Astrocyte (in vitro differentiated cells and primary cell): ENCODE measurements around the gene RTN4RL2. TPM values are rescaled to one million over a fixed set of nuclear protein-coding genes. Genes with fewer than 3 reads are reported as not detected.

ENCODE experiments used
- DNase-seq: peaks from one replicate; pipeline ENCODE4 v3.0.0-alpha.2; 2010; ENCODE audit warnings: low read depth
- FAIRE-seq: peaks from 2 replicates; lab custom pipeline; 2011; peaks lifted over from hg19 to GRCh38; lab: Jason Lieb, UNC
- H2AFZ ChIP-seq: 2 replicates; pipeline ENCODE4 v1.6.0; 2012; ENCODE audit warnings: low read depth, low read length, inconsistent platforms
- H3K27ac ChIP-seq: 2 replicates; pipeline ENCODE4 v1.5.1; 2011; ENCODE audit warnings: low read depth, low read length, inconsistent platforms
- H3K27me3 ChIP-seq: 2 replicates; pipeline ENCODE4 v1.6.0; 2011; ENCODE audit warnings: low read length, inconsistent platforms; ENCODE audit not compliant: insufficient read depth
- H3K36me3 ChIP-seq: 2 replicates; pipeline ENCODE4 v1.5.1; 2011; ENCODE audit warnings: low read length, inconsistent platforms; ENCODE audit not compliant: insufficient read depth
- H3K4me1 ChIP-seq: 2 replicates; pipeline ENCODE4 v1.5.1; 2011; ENCODE audit warnings: low read length, inconsistent platforms; ENCODE audit not compliant: insufficient read depth
- H3K4me2 ChIP-seq: 2 replicates; pipeline ENCODE4 v1.6.0; 2012; ENCODE audit warnings: low read length, inconsistent platforms
- H3K4me3 ChIP-seq: 2 replicates; pipeline ENCODE4 v1.5.1; 2011; ENCODE audit warnings: low read depth, mild to moderate bottlenecking, low read length, inconsistent platforms; ENCODE audit not compliant: insufficient read depth
- H3K79me2 ChIP-seq: 2 replicates; pipeline ENCODE4 v1.6.0; 2012; ENCODE audit warnings: mild to moderate bottlenecking, low read length, inconsistent platforms; ENCODE audit not compliant: insufficient read depth
- H3K9ac ChIP-seq: 2 replicates; pipeline ENCODE4 v1.6.0; 2012; ENCODE audit warnings: mild to moderate bottlenecking, low read length, inconsistent platforms
- H3K9me3 ChIP-seq: 2 replicates; pipeline ENCODE4 v1.5.1; 2012; ENCODE audit warnings: low read depth, mild to moderate bottlenecking, low read length, inconsistent platforms; ENCODE audit not compliant: insufficient read depth
- H4K20me1 ChIP-seq: 2 replicates; pipeline ENCODE4 v1.6.0; 2012; ENCODE audit warnings: low read length, inconsistent platforms; ENCODE audit not compliant: insufficient read depth
- H3K27ac Mint-ChIP-seq: one replicate; pipeline ENCODE4 v1.8.0; 2021; ENCODE audit warnings: mild to moderate bottlenecking, mixed read lengths; ENCODE audit not compliant: unreplicated experiment
- H3K27me3 Mint-ChIP-seq: one replicate; pipeline ENCODE4 v1.8.0; 2021; ENCODE audit warnings: low read depth, mixed read lengths; ENCODE audit not compliant: unreplicated experiment
- H3K36me3 Mint-ChIP-seq: one replicate; pipeline ENCODE4 v1.8.0; 2021; ENCODE audit warnings: low read depth, mixed read lengths; ENCODE audit not compliant: unreplicated experiment
- H3K4me1 Mint-ChIP-seq: one replicate; pipeline ENCODE4 v1.8.0; 2021; ENCODE audit warnings: low read depth, mixed read lengths; ENCODE audit not compliant: unreplicated experiment
- H3K4me3 Mint-ChIP-seq: one replicate; pipeline ENCODE4 v1.8.0; 2021; ENCODE audit warnings: mild to moderate bottlenecking, moderate library complexity, mixed read lengths; ENCODE audit not compliant: unreplicated experiment
- H3K9me3 Mint-ChIP-seq: one replicate; pipeline ENCODE4 v1.8.0; 2021; ENCODE audit warnings: mild to moderate bottlenecking, mixed read lengths; ENCODE audit not compliant: unreplicated experiment
- CTCF ChIP-seq: IDR thresholded peaks from 2 replicates; pipeline ENCODE4 v1.5.1; 2011; ENCODE audit warnings: low read depth, mild to moderate bottlenecking, inconsistent platforms, low read length, moderate library complexity; ENCODE audit not compliant: insufficient read depth
- EZH2 ChIP-seq: IDR thresholded peaks from 2 replicates; pipeline ENCODE4 v1.6.1; 2012; ENCODE audit warnings: mild to moderate bottlenecking, low read length, inconsistent platforms; ENCODE audit not compliant: insufficient read depth
- total RNA-seq: library from RNA; stranded (reverse); gene quantifications from 2 replicates; pipeline ENCODE4 v1.2.1, GENCODE V29; 2021

The RTN4RL2 gene
- total RNA-seq, 1 donor from 2014 or later, result 0.50 TPM

- no peak overlapping the region for H3K9ac ChIP-seq
- FAIRE-seq (no peak), DNase-seq (no peak)
- H3K9me3 Mint-ChIP-seq, result no peaks in the 10 kb centered on the region
- no peak overlapping the region for H3K4me3 ChIP-seq
- no peaks in the 10 kb centered on the region for H3K27me3 Mint-ChIP-seq
- no peak overlapping the region for H3K4me2 ChIP-seq
- H3K27me3 ChIP-seq, result no peaks in the 10 kb centered on the region
- no peaks in the 10 kb centered on the region for H4K20me1 ChIP-seq
- H3K27ac Mint-ChIP-seq, result no peak overlapping the region
- TF ChIP-seq EZH2 (no peak), CTCF (no peak)
- peaks cover 4% of the 10 kb centered on the region for H3K36me3 ChIP-seq
- H3K36me3 Mint-ChIP-seq, result peaks cover 32% of the 10 kb centered on the region
- H3K9me3 ChIP-seq, result no peaks in the 10 kb centered on the region
- no peaks in the 10 kb centered on the region for H3K79me2 ChIP-seq
- no peak overlapping the region for H2AFZ ChIP-seq
- no peaks in the 10 kb centered on the region for H3K4me1 ChIP-seq
- H3K4me1 Mint-ChIP-seq, result no peaks in the 10 kb centered on the region
- H3K4me3 Mint-ChIP-seq, result no peak overlapping the region
- no peak overlapping the region for H3K27ac ChIP-seq
Observed at GRCh38 chr11:57418131-57418530, 42.2 kb upstream of the RTN4RL2 start.

- Mint-ChIP-seq H3K9me3 (no peaks in the 10 kb centered on the region), H3K4me1 (peaks cover 3% of the 10 kb centered on the region), H3K36me3 (peaks cover 26% of the 10 kb centered on the region), H3K27me3 (no peaks in the 10 kb centered on the region), H3K27ac (no peak overlapping the region), H3K4me3 (no peak overlapping the region)
- no peak for DNase-seq
- Histone ChIP-seq H3K27me3 (no peaks in the 10 kb centered on the region), H4K20me1 (no peaks in the 10 kb centered on the region), H3K4me2 (no peak overlapping the region), H3K9ac (no peak overlapping the region), H3K36me3 (peaks cover 2% of the 10 kb centered on the region), H3K4me1 (peaks cover 2% of the 10 kb centered on the region), H2AFZ (no peak overlapping the region), H3K9me3 (no peaks in the 10 kb centered on the region), H3K27ac (no peak overlapping the region), H3K4me3 (no peak overlapping the region), H3K79me2 (peaks cover 4% of the 10 kb centered on the region)
- no peak for FAIRE-seq
- no peak for TF ChIP-seq CTCF
- no peak for TF ChIP-seq EZH2
Observed at GRCh38 chr11:57419146-57419545, 41.2 kb upstream of the RTN4RL2 start.

GRCh38 chr11:57421066-57421465 is 39.3 kb upstream of the RTN4RL2 start:
- Histone ChIP-seq H3K4me3 (no peak overlapping the region), H3K27me3 (no peaks in the 10 kb centered on the region), H3K4me2 (no peak overlapping the region), H3K27ac (no peak overlapping the region), H3K9ac (no peak overlapping the region), H3K9me3 (no peaks in the 10 kb centered on the region), H4K20me1 (no peaks in the 10 kb centered on the region), H3K79me2 (peaks cover 4% of the 10 kb centered on the region), H3K36me3 (peaks cover 2% of the 10 kb centered on the region), H2AFZ (no peak overlapping the region), H3K4me1 (peaks cover 21% of the 10 kb centered on the region)
- no peak overlapping the region for H3K4me3 Mint-ChIP-seq
- peaks cover 8% of the 10 kb centered on the region for H3K4me1 Mint-ChIP-seq
- no peak for DNase-seq
- no peaks in the 10 kb centered on the region for H3K27me3 Mint-ChIP-seq
- no peaks in the 10 kb centered on the region for H3K9me3 Mint-ChIP-seq
- no peak overlapping the region for H3K27ac Mint-ChIP-seq
- FAIRE-seq, result no peak
- TF ChIP-seq EZH2 (no peak), CTCF (no peak)
- H3K36me3 Mint-ChIP-seq, result peaks cover 20% of the 10 kb centered on the region
